ENCODE data around the gene ANKRD45. TPM values are rescaled to one million over a fixed set of nuclear protein-coding genes. Genes with fewer than 3 reads are reported as not detected.

Gene ANKRD45
- total RNA-seq, 4 donors from 2014 or later = 0.27 to 1.1 TPM; not detected in 2

DNA sequence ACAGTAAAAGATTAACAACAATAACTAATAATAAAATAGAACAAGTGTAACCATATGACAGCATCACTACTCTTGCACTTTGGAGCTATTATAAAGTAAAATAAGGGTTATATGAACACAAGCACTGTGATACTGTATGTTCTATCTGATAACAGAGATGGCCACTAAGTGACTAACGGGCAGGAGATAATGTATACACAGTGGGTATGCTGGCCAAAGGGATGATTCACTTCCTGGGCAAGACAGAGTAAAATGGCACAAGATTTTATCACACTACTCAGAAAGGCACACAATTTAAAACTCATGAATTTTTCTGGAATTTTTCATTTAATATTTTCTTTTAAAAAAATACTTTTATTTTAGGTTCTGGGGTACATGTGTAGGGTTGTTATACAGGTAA, 79.1 kb downstream of the ANKRD45 start:
- Histone ChIP-seq H3K9me3 (no peaks in the 10 kb centered on the region), H3K27ac (no peak overlapping the region), H3K4me1 (no peaks in the 10 kb centered on the region), H3K4me3 (no peak overlapping the region), H3K36me3 (no peaks in the 10 kb centered on the region), H3K27me3 (no peaks in the 10 kb centered on the region)
- WGBS, 2 donors (ENCODE audit: low coverage in 1 of 2) = 46 to 53% methylated on average over 1 of the region's 1 CpG
- in situ Hi-C loops (cut with MboI; ENCODE audit: low pct_ligation_motif_present in 1 of 4, low pct_unique_long_range_greater_than_20kb in 1 of 4, low sequenced_read_pairs in 3 of 4) = no loop called here
- intact Hi-C loops (cut with DNase I; ENCODE audit: low total_unique reads) = no loop called here
- DNase-seq = no peak
- TF ChIP-seq POLR2AphosphoS5 (IDR thresholded peaks at IDR 0.05) = no peak
- no peak for TF ChIP-seq POLR2A (IDR thresholded peaks at IDR 0.05)
- TF ChIP-seq EP300 (IDR thresholded peaks at IDR 0.05; ENCODE audit: low read depth) = no peak
- TF ChIP-seq, protein P1, sequence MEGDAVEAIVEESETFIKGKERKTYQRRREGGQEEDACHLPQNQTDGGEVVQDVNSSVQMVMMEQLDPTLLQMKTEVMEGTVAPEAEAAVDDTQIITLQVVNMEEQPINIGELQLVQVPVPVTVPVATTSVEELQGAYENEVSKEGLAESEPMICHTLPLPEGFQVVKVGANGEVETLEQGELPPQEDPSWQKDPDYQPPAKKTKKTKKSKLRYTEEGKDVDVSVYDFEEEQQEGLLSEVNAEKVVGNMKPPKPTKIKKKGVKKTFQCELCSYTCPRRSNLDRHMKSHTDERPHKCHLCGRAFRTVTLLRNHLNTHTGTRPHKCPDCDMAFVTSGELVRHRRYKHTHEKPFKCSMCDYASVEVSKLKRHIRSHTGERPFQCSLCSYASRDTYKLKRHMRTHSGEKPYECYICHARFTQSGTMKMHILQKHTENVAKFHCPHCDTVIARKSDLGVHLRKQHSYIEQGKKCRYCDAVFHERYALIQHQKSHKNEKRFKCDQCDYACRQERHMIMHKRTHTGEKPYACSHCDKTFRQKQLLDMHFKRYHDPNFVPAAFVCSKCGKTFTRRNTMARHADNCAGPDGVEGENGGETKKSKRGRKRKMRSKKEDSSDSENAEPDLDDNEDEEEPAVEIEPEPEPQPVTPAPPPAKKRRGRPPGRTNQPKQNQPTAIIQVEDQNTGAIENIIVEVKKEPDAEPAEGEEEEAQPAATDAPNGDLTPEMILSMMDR (IDR thresholded peaks at IDR 0.05) = no peak

DNA sequence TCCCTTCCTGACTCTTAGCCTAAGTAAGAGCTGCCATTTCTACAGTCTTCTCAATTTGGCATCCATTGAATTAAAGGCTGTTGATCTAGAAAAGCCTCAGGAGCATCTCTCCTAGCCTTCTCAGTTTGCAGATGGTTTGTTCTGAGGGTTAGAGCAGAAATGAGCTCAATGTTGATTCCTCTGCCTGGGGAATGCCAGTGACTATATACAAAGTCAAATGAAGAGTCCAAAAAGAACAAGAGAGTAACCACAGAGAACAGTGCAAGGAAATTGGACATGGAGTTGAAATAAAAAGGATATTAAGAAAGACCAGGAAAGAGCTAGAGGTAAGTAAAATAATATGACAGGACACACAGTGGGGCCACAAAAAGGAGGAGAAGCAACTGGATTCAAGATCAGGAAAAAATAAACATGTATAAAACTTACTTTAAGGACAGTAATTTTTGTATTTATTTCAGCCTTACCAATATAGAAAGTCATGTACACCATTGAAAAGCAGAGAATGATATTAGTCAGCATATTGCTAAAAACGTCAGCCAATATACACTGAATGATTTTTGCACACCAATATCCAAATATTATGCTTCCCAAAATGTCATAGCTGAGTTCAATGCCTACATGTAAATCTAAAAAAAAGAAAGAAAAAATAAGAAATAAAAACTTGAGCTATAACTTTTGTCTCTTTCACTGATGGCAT, 88.1 kb downstream of the ANKRD45 start:
- Histone ChIP-seq H3K4me3 (no peak overlapping the region), H3K27ac (no peak overlapping the region), H3K27me3 (no peaks in the 10 kb centered on the region), H3K9me3 (no peaks in the 10 kb centered on the region), H3K36me3 (no peaks in the 10 kb centered on the region), H3K4me1 (no peaks in the 10 kb centered on the region)
- WGBS, 2 donors (ENCODE audit: low coverage in 1 of 2) = 46 to 50% methylated on average over 1 of the region's 1 CpG
- in situ Hi-C loops (cut with MboI; ENCODE audit: low pct_ligation_motif_present in 1 of 4, low pct_unique_long_range_greater_than_20kb in 1 of 4, low sequenced_read_pairs in 3 of 4) (no loop called here), intact Hi-C loops (cut with DNase I; ENCODE audit: low total_unique reads) (no loop called here)
- DNase-seq = no peak
- TF ChIP-seq EP300 (IDR thresholded peaks at IDR 0.05; ENCODE audit: low read depth) (no peak), POLR2A (IDR thresholded peaks at IDR 0.05) (no peak), POLR2AphosphoS5 (IDR thresholded peaks at IDR 0.05) (no peak)
- TF ChIP-seq, protein P1 (IDR thresholded peaks at IDR 0.05) = no peak

DNA sequence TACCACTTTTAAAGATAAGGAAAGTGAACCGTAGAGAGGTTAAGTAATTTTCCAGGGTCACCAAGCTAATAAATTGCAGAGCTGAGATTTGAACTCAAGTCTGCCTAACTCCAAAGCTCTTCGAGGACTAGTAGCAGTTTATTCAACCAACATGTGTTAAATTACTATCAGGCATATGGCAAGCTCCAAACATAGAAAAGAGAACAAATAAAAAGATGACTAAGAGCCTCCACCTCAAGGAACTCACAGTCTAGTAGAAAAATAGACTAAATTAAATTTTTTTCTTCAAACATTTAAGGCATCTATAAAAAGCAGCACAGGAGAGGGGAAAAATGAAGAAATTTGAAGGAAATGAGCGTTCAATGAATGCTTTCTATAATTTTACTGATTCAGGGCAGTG, 89.0 kb downstream of the ANKRD45 start:
- no peak for DNase-seq
- 56 to 79% methylated on average over 3 of the region's 3 CpGs for WGBS, 2 donors (ENCODE audit: low coverage in 1 of 2)
- Histone ChIP-seq H3K36me3 (no peaks in the 10 kb centered on the region), H3K27ac (no peak overlapping the region), H3K4me3 (no peak overlapping the region), H3K4me1 (no peaks in the 10 kb centered on the region), H3K9me3 (no peaks in the 10 kb centered on the region), H3K27me3 (no peaks in the 10 kb centered on the region)
- intact Hi-C loops (cut with DNase I; ENCODE audit: low total_unique reads) = no loop called here
- no peak for TF ChIP-seq EP300 (IDR thresholded peaks at IDR 0.05; ENCODE audit: low read depth)
- TF ChIP-seq, protein P1 (IDR thresholded peaks at IDR 0.05) = no peak
- TF ChIP-seq POLR2A (IDR thresholded peaks at IDR 0.05) = no peak
- TF ChIP-seq POLR2AphosphoS5 (IDR thresholded peaks at IDR 0.05) = no peak
- in situ Hi-C loops (cut with MboI; ENCODE audit: low pct_ligation_motif_present in 1 of 4, low pct_unique_long_range_greater_than_20kb in 1 of 4, low sequenced_read_pairs in 3 of 4) = no loop called here

DNA sequence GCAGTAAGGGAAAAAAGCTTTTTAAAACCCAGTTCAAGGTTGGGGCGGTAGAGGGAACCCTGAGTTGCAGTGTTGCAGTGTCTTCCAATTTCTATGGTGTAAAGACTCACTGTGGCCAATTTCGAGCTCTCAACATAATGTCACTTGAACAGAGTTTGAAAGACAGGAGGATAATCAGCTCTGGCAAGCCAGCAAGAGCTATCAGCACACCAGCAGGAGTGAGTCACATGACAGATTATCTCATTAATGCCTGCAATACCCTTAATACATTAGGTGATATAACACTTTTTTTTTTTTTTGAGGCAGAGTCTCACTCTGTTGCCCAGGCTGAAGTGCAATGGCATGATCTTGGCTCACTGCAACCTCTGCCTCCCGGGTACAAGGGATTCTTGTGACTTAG, 89.6 kb downstream of the ANKRD45 start:
- no peak overlapping the region for H3K4me3 ChIP-seq
- DNase-seq = no peak
- H3K27ac ChIP-seq = no peak overlapping the region
- H3K36me3 ChIP-seq = no peaks in the 10 kb centered on the region
- H3K27me3 ChIP-seq = no peaks in the 10 kb centered on the region
- intact Hi-C loops (cut with DNase I; ENCODE audit: low total_unique reads) = no loop called here
- H3K4me1 ChIP-seq = no peaks in the 10 kb centered on the region
- TF ChIP-seq, protein P1 (IDR thresholded peaks at IDR 0.05) = no peak
- in situ Hi-C loops (cut with MboI; ENCODE audit: low pct_ligation_motif_present in 1 of 4, low pct_unique_long_range_greater_than_20kb in 1 of 4, low sequenced_read_pairs in 3 of 4) = no loop called here
- 90% methylated on average over 3 of the region's 3 CpGs; no CpG with 5 or more reads in 1 of the 2 donors for WGBS, 2 donors (ENCODE audit: low coverage in 1 of 2)
- no peaks in the 10 kb centered on the region for H3K9me3 ChIP-seq
